ENCODE measurements around the gene ITPR1. TPM values are rescaled to one million over a fixed set of nuclear protein-coding genes. Genes with fewer than 3 reads are reported as not detected.
"Not testable (repeated sequence)": the region's sequence is repeated elsewhere in the genome, so short reads cannot be mapped to it uniquely, and the experiment has no call there.

Gene ITPR1
- total RNA-seq, 4 donors from 2014 or later, result 12.1 to 68.7 (median 25.6) TPM

DNA sequence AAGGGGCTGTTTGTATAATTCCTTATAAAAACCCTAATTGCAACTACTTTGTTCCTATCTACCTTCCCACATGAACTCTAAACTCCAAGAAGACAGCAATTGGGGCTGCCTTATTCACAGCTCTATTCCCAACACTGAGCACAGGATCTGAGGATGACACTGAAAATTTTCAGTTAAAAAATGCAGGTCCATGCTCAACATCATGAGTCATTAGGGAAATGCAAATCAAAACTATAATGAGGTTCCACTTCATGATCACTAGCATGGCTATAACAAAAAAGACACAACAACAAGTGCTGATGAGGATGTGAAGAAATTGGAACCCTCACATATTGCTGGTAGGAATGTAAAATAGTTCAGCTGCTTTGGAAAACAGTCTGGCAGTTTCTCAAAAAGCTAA is 39.0 kb upstream of the ITPR1 start:
- no peak overlapping the region for H3K4me3 ChIP-seq
- no peak for TF ChIP-seq POLR2A (IDR thresholded peaks at IDR 0.05)
- TF ChIP-seq, protein P1, sequence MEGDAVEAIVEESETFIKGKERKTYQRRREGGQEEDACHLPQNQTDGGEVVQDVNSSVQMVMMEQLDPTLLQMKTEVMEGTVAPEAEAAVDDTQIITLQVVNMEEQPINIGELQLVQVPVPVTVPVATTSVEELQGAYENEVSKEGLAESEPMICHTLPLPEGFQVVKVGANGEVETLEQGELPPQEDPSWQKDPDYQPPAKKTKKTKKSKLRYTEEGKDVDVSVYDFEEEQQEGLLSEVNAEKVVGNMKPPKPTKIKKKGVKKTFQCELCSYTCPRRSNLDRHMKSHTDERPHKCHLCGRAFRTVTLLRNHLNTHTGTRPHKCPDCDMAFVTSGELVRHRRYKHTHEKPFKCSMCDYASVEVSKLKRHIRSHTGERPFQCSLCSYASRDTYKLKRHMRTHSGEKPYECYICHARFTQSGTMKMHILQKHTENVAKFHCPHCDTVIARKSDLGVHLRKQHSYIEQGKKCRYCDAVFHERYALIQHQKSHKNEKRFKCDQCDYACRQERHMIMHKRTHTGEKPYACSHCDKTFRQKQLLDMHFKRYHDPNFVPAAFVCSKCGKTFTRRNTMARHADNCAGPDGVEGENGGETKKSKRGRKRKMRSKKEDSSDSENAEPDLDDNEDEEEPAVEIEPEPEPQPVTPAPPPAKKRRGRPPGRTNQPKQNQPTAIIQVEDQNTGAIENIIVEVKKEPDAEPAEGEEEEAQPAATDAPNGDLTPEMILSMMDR (IDR thresholded peaks at IDR 0.05), result no peak
- DNase-seq, result no peak
- H3K27me3 ChIP-seq, result no peaks in the 10 kb centered on the region
- peaks cover 0 to 33% (median 0%) of the 10 kb centered on the region in 3 donors for H3K36me3 ChIP-seq
- H3K27ac ChIP-seq, result no peak overlapping the region
- intact Hi-C loops (cut with DNase I), result no loop called here
- H3K4me1 ChIP-seq, result no peaks in the 10 kb centered on the region
- H3K9me3 ChIP-seq, result no peaks in the 10 kb centered on the region

DNA sequence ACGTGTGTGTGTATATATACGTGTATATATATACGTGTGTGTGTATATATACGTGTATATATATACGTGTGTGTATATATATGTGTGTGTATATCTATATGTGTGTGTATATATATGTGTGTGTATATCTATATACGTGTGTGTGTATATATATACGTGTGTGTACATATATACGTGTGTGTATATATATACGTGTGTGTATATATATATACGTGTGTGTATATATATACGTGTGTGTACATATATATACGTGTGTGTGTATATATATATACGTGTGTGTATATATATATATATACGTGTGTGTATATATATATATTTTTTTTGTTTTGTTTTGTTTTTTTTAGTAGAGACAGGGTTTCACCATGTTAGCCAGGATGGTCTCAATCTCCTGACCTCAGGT is 36.4 kb upstream of the ITPR1 start:
- intact Hi-C loops (cut with DNase I); H3K36me3 ChIP-seq; DNase-seq; H3K4me1 ChIP-seq; H3K4me3 ChIP-seq; H3K9me3 ChIP-seq; H3K27me3 ChIP-seq; H3K27ac ChIP-seq: not testable (repeated sequence)
- 91 to 92% methylated on average over 14 of the region's 14 CpGs for WGBS, 2 donors

DNA sequence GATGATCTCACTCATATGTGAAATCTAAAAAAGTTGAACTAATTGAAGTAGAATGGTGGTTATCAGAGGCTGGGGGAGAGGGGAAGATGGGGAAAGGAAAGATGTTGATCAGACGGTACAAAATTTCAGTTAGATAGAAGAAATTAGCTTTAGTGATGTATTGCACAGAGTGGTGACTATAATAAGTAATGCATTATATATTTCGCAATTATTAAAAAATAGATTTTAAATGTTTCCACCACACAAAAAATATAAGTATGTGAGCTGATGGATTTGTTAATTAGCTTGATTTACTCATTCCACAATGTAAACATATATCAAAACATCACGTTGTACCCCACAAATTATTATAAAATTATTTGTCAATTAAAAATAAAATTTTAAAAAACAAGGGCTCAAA is 34.2 kb upstream of the ITPR1 start:
- no peaks in the 10 kb centered on the region for H3K27me3 ChIP-seq
- WGBS, 2 donors, result 90 to 92% methylated on average over 3 of the region's 3 CpGs
- H3K27ac ChIP-seq, result no peak overlapping the region
- intact Hi-C loops (cut with DNase I), result no loop called here
- TF ChIP-seq, protein P1 (IDR thresholded peaks at IDR 0.05), result no peak
- no peak for TF ChIP-seq POLR2A (IDR thresholded peaks at IDR 0.05)
- no peak for DNase-seq
- H3K9me3 ChIP-seq, result no peaks in the 10 kb centered on the region
- no peaks in the 10 kb centered on the region for H3K36me3 ChIP-seq
- no peak overlapping the region for H3K4me3 ChIP-seq
- H3K4me1 ChIP-seq, result no peaks in the 10 kb centered on the region

DNA sequence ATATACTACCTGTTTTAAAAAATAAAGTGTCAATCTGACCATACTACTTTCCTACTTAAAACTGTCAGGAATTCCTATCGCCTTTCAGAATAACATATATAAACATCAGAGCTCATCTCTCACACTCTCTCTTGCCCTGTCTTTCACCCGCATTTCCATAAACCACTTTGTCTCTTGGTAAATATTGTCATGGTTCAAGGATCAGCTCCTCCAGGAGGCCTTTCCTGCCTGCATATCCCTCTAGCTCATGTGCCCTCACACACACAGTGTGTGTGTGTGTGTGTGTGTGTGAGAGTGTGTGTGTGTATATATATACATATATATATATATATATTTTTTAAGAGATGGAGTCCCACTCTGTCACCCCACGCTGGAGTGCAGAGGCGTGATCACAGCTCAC is 32.8 kb upstream of the ITPR1 start:
- DNase-seq, result no peak
- intact Hi-C loops (cut with DNase I), result no loop called here
- Histone ChIP-seq H3K36me3 (no peaks in the 10 kb centered on the region), H3K4me3 (no peak overlapping the region), H3K4me1 (no peaks in the 10 kb centered on the region), H3K9me3 (no peaks in the 10 kb centered on the region), H3K27me3 (no peaks in the 10 kb centered on the region), H3K27ac (no peak overlapping the region)
- 93 to 95% methylated on average over 4 of the region's 4 CpGs for WGBS, 2 donors
- TF ChIP-seq POLR2A (IDR thresholded peaks at IDR 0.05), result no peak
- TF ChIP-seq, protein P1 (IDR thresholded peaks at IDR 0.05), result no peak

DNA sequence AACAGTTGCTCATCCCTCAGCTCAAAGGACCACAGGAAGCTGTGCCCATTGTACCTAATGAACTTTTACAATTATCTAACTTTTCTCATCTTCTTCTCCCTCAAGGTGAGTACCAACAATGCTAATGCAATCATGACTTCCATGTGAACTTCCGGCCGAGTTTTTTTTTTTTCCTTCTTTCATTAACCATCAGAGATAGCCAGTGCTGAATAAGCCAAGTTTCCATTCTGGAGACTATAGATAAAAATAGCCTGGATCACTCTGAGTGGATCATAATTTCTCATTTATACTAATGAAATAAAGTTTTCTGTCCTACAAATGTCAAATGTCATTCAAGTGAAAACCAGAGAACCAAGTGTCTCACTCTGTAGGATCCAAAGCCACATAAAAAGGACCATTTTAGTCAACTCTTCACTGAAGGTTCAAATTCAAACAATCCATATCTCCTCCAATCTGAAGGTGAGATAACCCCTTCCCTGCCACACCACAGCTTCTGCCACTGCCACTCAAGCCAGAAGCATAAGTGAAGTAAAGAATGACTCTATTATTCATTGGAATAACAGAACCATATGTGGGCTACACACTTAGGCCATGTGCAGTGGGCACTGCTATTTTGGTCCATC is 31.6 kb upstream of the ITPR1 start:
- Histone ChIP-seq H3K9me3 (no peaks in the 10 kb centered on the region), H3K27ac (no peak overlapping the region), H3K27me3 (no peaks in the 10 kb centered on the region), H3K36me3 (no peaks in the 10 kb centered on the region), H3K4me3 (no peak overlapping the region), H3K4me1 (peaks cover 8 to 10% (median 8%) of the 10 kb centered on the region in 3 donors)
- 75 to 96% methylated on average over 2 of the region's 2 CpGs for WGBS, 2 donors
- intact Hi-C loops (cut with DNase I), result no loop called here
- DNase-seq, result no peak
- TF ChIP-seq, protein P1 (IDR thresholded peaks at IDR 0.05), result no peak
- TF ChIP-seq POLR2A (IDR thresholded peaks at IDR 0.05), result no peak

Data from esophagus squamous epithelium (tissue), 5 donors.